GM12878 (cell line): ENCODE data around the gene POLR3A. TPM values are rescaled to one million over a fixed set of nuclear protein-coding genes. Genes with fewer than 3 reads are reported as not detected.
A peak's percentile ranks its signal among the peaks of the same experiment; 100 is the strongest.

ENCODE experiments used
- ATAC-seq: fragments of 200-7000 bp; cut with Tn5 transposase; 3 replicates; pipeline ENCODE4 v1.9.1; 2020; ENCODE audit warnings: mild to moderate bottlenecking, moderate library complexity
- BruUV-seq: library from RNA; stranded (reverse); fragments of 400-500 nt; replicated peaks from 2 replicates; lab custom pipeline; 2021; lab: Mats Ljungman, UMichigan
- CTCF ChIA-PET: fragments of 300-600 bp; sonication (Branson Sonifier 250); formaldehyde crosslinking; extraction: SDS; loops from one replicate; lab custom pipeline; 2021; ENCODE audit warnings: inconsistent platforms; lab: Yijun Ruan, JAX
- POLR2A ChIA-PET: fragments of 350-600 bp; formaldehyde crosslinking; extraction: SDS; loops from one replicate; lab custom pipeline; 2021; ENCODE audit warnings: inconsistent platforms; lab: Charles Lee
- RAD21 ChIA-PET: fragments of 300-600 bp; sonication (Branson Sonifier 250); formaldehyde crosslinking; loops from one replicate; lab custom pipeline; 2023; ENCODE audit warnings: antibody characterized with exemption; ENCODE audit not compliant: unreplicated experiment; lab: Charles Lee
- SMC1A ChIA-PET: fragments of 300-600 bp; sonication (Branson Sonifier 250); formaldehyde crosslinking; loops from one replicate; lab custom pipeline; 2023; ENCODE audit not compliant: unreplicated experiment, uncharacterized antibody; lab: Charles Lee
- DNase-seq: peaks from one replicate; pipeline ENCODE4 v3.0.0-alpha.2; 2011; ENCODE audit warnings: low read depth, low spot score
- FAIRE-seq: peaks from 3 replicates; lab custom pipeline; 2011; peaks lifted over from hg19 to GRCh38; lab: Jason Lieb, UNC
- H2AFZ ChIP-seq: 2 replicates; pipeline ENCODE4 v1.6.0; 2011; ENCODE audit warnings: low read depth, low read length, control low read depth; ENCODE audit not compliant: control insufficient read depth
- H3K27ac ChIP-seq: 2 replicates; pipeline ENCODE4 v1.5.1; 2011; ENCODE audit warnings: control low read depth; ENCODE audit not compliant: control insufficient read depth, insufficient read depth
- H3K27me3 ChIP-seq, 2 experiments: replicated peaks in 1 of 2; 2 replicates each; pipeline versions ENCODE4 v1.6.0 to v1.6.1; 2011; ENCODE audit warnings: low read length in 1 of 2; ENCODE audit not compliant: control insufficient read depth in 2 of 2, insufficient read depth in 2 of 2
- H3K36me3 ChIP-seq, 2 experiments: 2 replicates each; pipeline ENCODE4 v1.5.1; 2011; ENCODE audit warnings: low read length in 1 of 2; ENCODE audit not compliant: control insufficient read depth in 2 of 2, insufficient read depth in 2 of 2
- H3K4me1 ChIP-seq: 2 replicates; pipeline ENCODE4 v1.6.1; 2011; ENCODE audit warnings: mild to moderate bottlenecking, low read length, moderate library complexity, mixed read lengths; ENCODE audit not compliant: control insufficient read depth, insufficient read depth
- H3K4me2 ChIP-seq: 2 replicates; pipeline ENCODE4 v1.6.0; 2011; ENCODE audit warnings: control low read depth; ENCODE audit not compliant: control insufficient read depth, insufficient read depth
- H3K4me3 ChIP-seq: fragments of 200-600 bp; sonication (generic); 2 replicates; pipeline ENCODE4 v1.5.1; 2016
- H3K79me2 ChIP-seq: 2 replicates; pipeline ENCODE4 v1.6.0; 2011; ENCODE audit warnings: low read length; ENCODE audit not compliant: control insufficient read depth, insufficient read depth
- H3K9ac ChIP-seq: 2 replicates; pipeline ENCODE4 v1.8.0; 2011; ENCODE audit warnings: low read length, control low read depth, mixed read lengths; ENCODE audit not compliant: control insufficient read depth, insufficient read depth
- H3K9me3 ChIP-seq: replicated peaks from 3 replicates; pipeline ENCODE4 v1.5.1; 2011; ENCODE audit warnings: mild to moderate bottlenecking, low read length; ENCODE audit not compliant: control insufficient read depth, insufficient read depth
- H4K20me1 ChIP-seq: 2 replicates; pipeline ENCODE4 v1.6.0; 2011; ENCODE audit not compliant: control insufficient read depth, insufficient read depth
- BCLAF1 ChIP-seq: fragments of 450-650 bp; IDR thresholded peaks from 2 replicates; pipeline ENCODE4 v1.6.1; 2017; ENCODE audit warnings: antibody characterized with exemption, mild to moderate bottlenecking, moderate library complexity
- E4F1 ChIP-seq: fragments of 450-650 bp; IDR thresholded peaks from 2 replicates; pipeline ENCODE4 v1.6.1; 2018; ENCODE audit warnings: borderline replicate concordance, mild to moderate bottlenecking; ENCODE audit not compliant: partially characterized antibody
- ELK1 ChIP-seq: IDR thresholded peaks from 2 replicates; pipeline ENCODE4 v1.6.1; 2012; ENCODE audit warnings: low read depth, low read length, improper control_type of control experiment
- HCFC1 ChIP-seq: fragments of 150-350 bp; IDR thresholded peaks from 2 replicates; pipeline ENCODE4 v1.6.1; 2014; ENCODE audit warnings: low read length
- IRF5 ChIP-seq: fragments of 450-650 bp; IDR thresholded peaks from 2 replicates; pipeline ENCODE4 v1.6.1; 2017; ENCODE audit warnings: borderline replicate concordance
- KLF5 ChIP-seq: fragments of 450-650 bp; IDR thresholded peaks from 2 replicates; pipeline ENCODE4 v1.6.1; 2014; ENCODE audit warnings: mild to moderate bottlenecking; ENCODE audit not compliant: partially characterized antibody
- ZNF207 ChIP-seq: fragments of 450-650 bp; IDR thresholded peaks from 2 replicates; pipeline ENCODE4 v1.6.1; 2014; ENCODE audit warnings: antibody characterized with exemption, mild to moderate bottlenecking, borderline replicate concordance
- ZNF384 ChIP-seq: IDR thresholded peaks from 2 replicates; pipeline ENCODE4 v1.6.1; 2012; ENCODE audit warnings: low read depth, mild to moderate bottlenecking, low read length, improper control_type of control experiment, borderline replicate concordance
- WGBS: methylation state at CpG from one replicate; pipeline ENCODE4 v1.1.6; 2016; ENCODE audit warnings: low lambda C conversion rate; ENCODE audit not compliant: insufficient replicate concordance, insufficient coverage; ENCODE audit errors: missing lambda C conversion rate; 5-methylcytosine and 5-hydroxymethylcytosine counted together
- in situ Hi-C: fragments of 300-500 bp; cut with MboI; formaldehyde crosslinking; loops from 9 replicates; pipeline ENCODE4 v1.14.3; 2018; ENCODE audit warnings: mixed read lengths
- intact Hi-C: fragments of 100-400 bp; cut with micrococcal nuclease; formaldehyde crosslinking; loops from one replicate; pipeline ENCODE4 v1.14.2; 2022; ENCODE audit not compliant: unreplicated experiment
- polyA plus RNA-seq, 11 experiments: library from polyadenylated mRNA; depleted of rRNA in 4 of 11; unstranded in 6 of 11; stranded (reverse) in 5 of 11; fragments of >200 nt; fragmentation: Nextera tagmentation in 4 of 11; fragmentation: Illumina TruSeq in 1 of 11; extraction: Ambion mirVana in 4 of 11; extraction: Trizol in 1 of 11; gene quantifications; 1 replicate in 1 of 11; 2 replicates in 10 of 11; pipeline versions ENCODE4 v1.2.1 to v1.2.3, GENCODE V29; 2011 to 2016; ENCODE audit warnings: inconsistent platforms in 2 of 11, missing spikeins in 2 of 11, low read depth in 1 of 11
- total RNA-seq, 4 experiments: library from RNA; depleted of rRNA in 3 of 4; stranded (reverse); fragments of >200 nt in 3 of 4; fragmentation: Illumina TruSeq in 1 of 4; extraction: Trizol in 1 of 4; gene quantifications; 2 replicates each; pipeline versions ENCODE4 v1.2.1 to v1.2.3, GENCODE V29; 2013 to 2021

POLR3A gene
- total and polyA plus RNA-seq, 10 of the 15 experiments (the other 5 are each of a cell fraction or from before 2014, with no cell fraction given) = 5.4 to 20.4 (median 14.4) TPM

GRCh38 chr10:78019264-78019663, 10.1 kb downstream of the POLR3A start:
- no peak for ATAC-seq
- SMC1A ChIA-PET = no interaction called here
- no peak for TF ChIP-seq ZNF384
- Histone ChIP-seq H3K27me3 (no peaks in the 10 kb centered on the region), H3K9ac (no peak overlapping the region), H3K9me3 (no peaks in the 10 kb centered on the region), H3K79me2 (no peaks in the 10 kb centered on the region), H3K4me2 (no peak overlapping the region), H3K27ac (no peak overlapping the region), H3K36me3 (peaks cover 2 to 33% of the 10 kb centered on the region in 2 experiments), H3K4me1 (no peaks in the 10 kb centered on the region), H2AFZ (no peak overlapping the region), H3K4me3 (no peak overlapping the region), H4K20me1 (no peaks in the 10 kb centered on the region)
- CTCF ChIA-PET = interaction anchor here (0.7 to 1.1 kb wide), 2 partner anchors 9 to 10 kb away, joined by 3 read pairs; no protein-coding TSS in a partner anchor
- RAD21 ChIA-PET = no interaction called here
- in situ Hi-C loops = no loop called here
- TSS peak; percentile 38 for BruUV-seq
- WGBS = 73% methylated on average over 3 of the region's 3 CpGs
- POLR2A ChIA-PET = no interaction called here
- FAIRE-seq = no peak
- DNase-seq = no peak
- intact Hi-C loops = no loop called here

- RAD21 ChIA-PET = interaction anchor here (0.6 kb wide), 1 partner anchor 9 kb away, joined by 5 read pairs; no protein-coding TSS in a partner anchor
- Histone ChIP-seq H2AFZ (no peak overlapping the region), H3K4me1 (no peaks in the 10 kb centered on the region), H3K27ac (no peak overlapping the region), H3K36me3 (peaks cover 5 to 31% of the 10 kb centered on the region in 2 experiments), H3K9ac (no peak overlapping the region), H3K4me2 (no peak overlapping the region), H3K9me3 (no peaks in the 10 kb centered on the region), H4K20me1 (no peaks in the 10 kb centered on the region), H3K27me3 (no peaks in the 10 kb centered on the region), H3K4me3 (no peak overlapping the region), H3K79me2 (no peaks in the 10 kb centered on the region)
- FAIRE-seq (no peak), DNase-seq (no peak), ATAC-seq (no peak)
- CTCF ChIA-PET = interaction anchor here (0.6 kb wide), 1 partner anchor 14 kb away, joined by 4 read pairs; no protein-coding TSS in a partner anchor
- WGBS = 82% methylated on average over 5 of the region's 5 CpGs
- POLR2A ChIA-PET = interaction anchor here (0.5 kb wide), 1 partner anchor 1060 kb away, joined by 3 read pairs; no protein-coding TSS in a partner anchor
- in situ Hi-C loops (no loop called here), intact Hi-C loops (no loop called here)
- SMC1A ChIA-PET = interaction anchor here (0.7 kb wide), 1 partner anchor 173 kb away, joined by 3 read pairs; no protein-coding TSS in a partner anchor
- no TSS peak for BruUV-seq
- TF ChIP-seq ZNF207 (no peak), BCLAF1 (no peak), IRF5 (no peak), KLF5 (no peak), ELK1 (no peak), HCFC1 (no peak), E4F1 (no peak)
Measured at GRCh38 chr10:78017856-78018255, 11.5 kb downstream of the POLR3A start.
